Measurements from ENCODE around the gene CREB3. TPM values are rescaled to one million over a fixed set of nuclear protein-coding genes. Genes with fewer than 3 reads are reported as not detected.
A peak's percentile ranks its signal among the peaks of the same experiment; 100 is the strongest.

Gene CREB3
- total and polyA plus RNA-seq, 5 donors from 2014 or later: 14.6 to 36.4 (median 34.5) TPM

DNA sequence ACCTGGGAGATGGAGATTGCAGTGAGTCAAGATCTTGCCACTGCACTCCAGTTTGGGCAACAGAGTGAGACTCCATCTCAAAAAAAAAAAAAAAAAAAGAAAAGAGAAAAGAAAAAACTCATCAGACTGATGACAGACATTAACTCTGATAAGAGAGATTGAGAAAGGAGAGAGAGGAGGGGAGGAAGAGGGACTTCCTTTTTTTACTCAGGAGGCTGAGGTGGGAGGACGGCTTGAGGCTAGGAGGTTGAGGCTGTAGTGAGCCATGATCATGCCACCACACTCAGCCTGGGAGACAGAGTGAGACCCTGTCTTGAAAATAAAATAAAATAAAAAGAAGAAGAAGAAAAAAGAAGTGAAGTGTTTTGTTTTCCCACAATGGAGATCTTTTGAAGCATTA, 31.3 kb downstream of the CREB3 start:
- no peak overlapping the region for H3K27ac ChIP-seq (ENCODE audit: insufficient read depth, low read length, poor library complexity, severe bottlenecking)
- Mint-ChIP-seq H3K36me3 (peaks cover 7% of the 10 kb centered on the region), H3K9me3 (no peaks in the 10 kb centered on the region), H3K27me3 (no peaks in the 10 kb centered on the region), H3K4me3 (no peak overlapping the region), H3K27ac (no peak overlapping the region), H3K4me1 (peaks cover 26 to 53% (median 41%) of the 10 kb centered on the region in 4 donors)
- no peaks in the 10 kb centered on the region for H3K9me3 ChIP-seq (ENCODE audit: control insufficient read depth in 2 of 2, low read length in 2 of 2)
- DNase-seq: no peak
- H3K36me3 ChIP-seq (ENCODE audit: control insufficient read depth, insufficient read depth, low read length): peaks cover 6% of the 10 kb centered on the region
- H3K4me1 ChIP-seq (ENCODE audit: control insufficient read depth, insufficient read depth, low read length, poor library complexity, severe bottlenecking): peaks cover 6% of the 10 kb centered on the region
- ATAC-seq (ENCODE audit: low read depth in 2 of 2): no peak
- H3K27me3 ChIP-seq (ENCODE audit: control insufficient read depth, insufficient read depth, low read length): no peaks in the 10 kb centered on the region
- no peak overlapping the region for H3K4me3 ChIP-seq (ENCODE audit: low read depth, low read length)

- H3K4me1 ChIP-seq (ENCODE audit: control insufficient read depth, insufficient read depth, low read length, poor library complexity, severe bottlenecking): no peaks in the 10 kb centered on the region
- Mint-ChIP-seq H3K4me3 (no peak overlapping the region), H3K4me1 (peaks cover 14 to 28% (median 22%) of the 10 kb centered on the region in 4 donors), H3K36me3 (no peaks in the 10 kb centered on the region), H3K27ac (no peak overlapping the region), H3K27me3 (no peaks in the 10 kb centered on the region), H3K9me3 (no peaks in the 10 kb centered on the region)
- H3K4me3 ChIP-seq (ENCODE audit: low read depth, low read length): no peak overlapping the region
- H3K27ac ChIP-seq (ENCODE audit: insufficient read depth, low read length, poor library complexity, severe bottlenecking): no peak overlapping the region
- DNase-seq: no peak
- H3K9me3 ChIP-seq (ENCODE audit: control insufficient read depth in 2 of 2, low read length in 2 of 2): no peaks in the 10 kb centered on the region
- no peaks in the 10 kb centered on the region for H3K27me3 ChIP-seq (ENCODE audit: control insufficient read depth, insufficient read depth, low read length)
- no peak for ATAC-seq (ENCODE audit: low read depth in 2 of 2)
- peaks cover under 1% of the 10 kb centered on the region for H3K36me3 ChIP-seq (ENCODE audit: control insufficient read depth, insufficient read depth, low read length)
Measured at GRCh38 chr9:35766997-35767396, 34.5 kb downstream of the CREB3 start.

DNA sequence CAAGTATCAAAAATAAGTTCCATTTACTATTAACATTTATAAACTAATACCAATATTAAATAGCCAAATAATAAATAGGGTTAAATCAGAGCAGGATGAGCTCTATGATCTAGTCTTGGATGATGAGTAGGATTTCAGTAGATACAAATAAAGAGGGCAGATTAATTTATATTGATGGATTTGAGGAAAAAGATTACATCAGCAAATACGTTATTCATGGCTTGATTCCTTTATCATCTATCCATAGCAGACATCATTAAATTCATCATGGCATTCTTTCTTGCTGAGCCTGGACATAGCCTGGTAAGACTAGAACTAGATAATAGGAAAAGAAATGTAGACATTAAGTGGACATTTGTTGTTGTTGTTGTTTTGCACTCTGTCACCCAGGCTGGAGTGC, 35.0 kb downstream of the CREB3 start:
- Mint-ChIP-seq H3K4me1 (peaks cover 12 to 25% (median 18%) of the 10 kb centered on the region in 4 donors), H3K27ac (no peak overlapping the region), H3K4me3 (no peak overlapping the region), H3K36me3 (no peaks in the 10 kb centered on the region), H3K9me3 (no peaks in the 10 kb centered on the region), H3K27me3 (no peaks in the 10 kb centered on the region)
- no peaks in the 10 kb centered on the region for H3K27me3 ChIP-seq (ENCODE audit: control insufficient read depth, insufficient read depth, low read length)
- no peak overlapping the region for H3K4me3 ChIP-seq (ENCODE audit: low read depth, low read length)
- H3K36me3 ChIP-seq (ENCODE audit: control insufficient read depth, insufficient read depth, low read length): peaks cover 4% of the 10 kb centered on the region
- DNase-seq (no peak), ATAC-seq (ENCODE audit: low read depth in 2 of 2) (no peak)
- H3K9me3 ChIP-seq (ENCODE audit: control insufficient read depth in 2 of 2, low read length in 2 of 2): no peaks in the 10 kb centered on the region
- H3K4me1 ChIP-seq (ENCODE audit: control insufficient read depth, insufficient read depth, low read length, poor library complexity, severe bottlenecking): no peaks in the 10 kb centered on the region
- no peak overlapping the region for H3K27ac ChIP-seq (ENCODE audit: insufficient read depth, low read length, poor library complexity, severe bottlenecking)

- Histone ChIP-seq H3K4me3 (ENCODE audit: low read depth, low read length) (no peak overlapping the region), H3K36me3 (ENCODE audit: control insufficient read depth, insufficient read depth, low read length) (peaks cover 4% of the 10 kb centered on the region), H3K27me3 (ENCODE audit: control insufficient read depth, insufficient read depth, low read length) (no peaks in the 10 kb centered on the region), H3K4me1 (ENCODE audit: control insufficient read depth, insufficient read depth, low read length, poor library complexity, severe bottlenecking) (no peaks in the 10 kb centered on the region), H3K27ac (ENCODE audit: insufficient read depth, low read length, poor library complexity, severe bottlenecking) (no peak overlapping the region), H3K9me3 (ENCODE audit: control insufficient read depth in 2 of 2, low read length in 2 of 2) (no peaks in the 10 kb centered on the region)
- ATAC-seq (ENCODE audit: low read depth in 2 of 2) (no peak), DNase-seq (no peak)
- no peaks in the 10 kb centered on the region for H3K36me3 Mint-ChIP-seq
- H3K27ac Mint-ChIP-seq: no peak overlapping the region
- H3K9me3 Mint-ChIP-seq: no peaks in the 10 kb centered on the region
- H3K27me3 Mint-ChIP-seq: no peaks in the 10 kb centered on the region
- H3K4me3 Mint-ChIP-seq: no peak overlapping the region
- H3K4me1 Mint-ChIP-seq: peaks cover 4 to 22% (median 15%) of the 10 kb centered on the region in 4 donors
Measured at GRCh38 chr9:35769763-35770162, 37.3 kb downstream of the CREB3 start.

GRCh38 chr9:35771075-35771433, 38.6 kb downstream of the CREB3 start:
- no peaks in the 10 kb centered on the region for H3K27me3 ChIP-seq (ENCODE audit: control insufficient read depth, insufficient read depth, low read length)
- no peak overlapping the region for H3K4me3 Mint-ChIP-seq
- H3K36me3 Mint-ChIP-seq: peaks cover 3% of the 10 kb centered on the region
- no peak overlapping the region for H3K27ac Mint-ChIP-seq
- H3K27ac ChIP-seq (ENCODE audit: insufficient read depth, low read length, poor library complexity, severe bottlenecking): no peak overlapping the region
- H3K9me3 Mint-ChIP-seq: no peaks in the 10 kb centered on the region
- ATAC-seq (ENCODE audit: low read depth in 2 of 2) (no peak), DNase-seq (no peak)
- H3K27me3 Mint-ChIP-seq: no peaks in the 10 kb centered on the region
- no peaks in the 10 kb centered on the region for H3K9me3 ChIP-seq (ENCODE audit: control insufficient read depth in 2 of 2, low read length in 2 of 2)
- peaks cover 0 to 21% (median 18%) of the 10 kb centered on the region in 4 donors for H3K4me1 Mint-ChIP-seq
- H3K36me3 ChIP-seq (ENCODE audit: control insufficient read depth, insufficient read depth, low read length): peaks cover 4% of the 10 kb centered on the region
- no peak overlapping the region for H3K4me3 ChIP-seq (ENCODE audit: low read depth, low read length)
- H3K4me1 ChIP-seq (ENCODE audit: control insufficient read depth, insufficient read depth, low read length, poor library complexity, severe bottlenecking): no peaks in the 10 kb centered on the region

- no peak for ATAC-seq (ENCODE audit: low read depth in 2 of 2)
- H3K27ac Mint-ChIP-seq: no peak overlapping the region
- H3K36me3 ChIP-seq (ENCODE audit: control insufficient read depth, insufficient read depth, low read length): peaks cover 4% of the 10 kb centered on the region
Measured at GRCh38 chr9:35771534-35771933, 39.1 kb downstream of the CREB3 start.

DNA sequence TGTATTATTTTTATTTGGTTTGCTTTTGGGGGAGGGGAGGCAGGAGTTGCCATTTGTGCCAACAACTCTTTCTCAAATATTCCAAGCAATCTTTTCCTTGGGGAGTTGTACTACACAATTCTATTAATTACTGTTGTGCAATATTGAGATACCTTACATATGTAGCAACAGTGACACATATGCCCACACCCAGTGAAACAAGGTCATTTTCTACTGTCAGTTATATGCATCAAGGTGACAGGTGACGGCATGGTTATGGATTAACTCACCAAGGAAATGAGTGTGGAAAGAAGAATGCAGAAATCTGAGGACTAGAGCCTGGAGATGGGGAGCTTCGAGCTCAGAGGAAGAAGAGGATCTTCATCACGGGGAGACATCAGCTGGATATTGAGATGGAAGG, 39.5 kb downstream of the CREB3 start:
- no peaks in the 10 kb centered on the region for H3K27me3 Mint-ChIP-seq
- H3K9me3 Mint-ChIP-seq: peaks cover 0 to 2% (median 0%) of the 10 kb centered on the region in 7 donors
- H3K27ac Mint-ChIP-seq: no peak overlapping the region
- no peak overlapping the region for H3K27ac ChIP-seq (ENCODE audit: insufficient read depth, low read length, poor library complexity, severe bottlenecking)
- peaks cover 4% of the 10 kb centered on the region for H3K36me3 ChIP-seq (ENCODE audit: control insufficient read depth, insufficient read depth, low read length)
- H3K9me3 ChIP-seq (ENCODE audit: control insufficient read depth in 2 of 2, low read length in 2 of 2): no peaks in the 10 kb centered on the region
- no peak overlapping the region for H3K4me3 ChIP-seq (ENCODE audit: low read depth, low read length)
- H3K27me3 ChIP-seq (ENCODE audit: control insufficient read depth, insufficient read depth, low read length): no peaks in the 10 kb centered on the region
- DNase-seq (no peak), ATAC-seq (ENCODE audit: low read depth in 2 of 2) (no peak)
- H3K4me1 Mint-ChIP-seq: peaks cover 0 to 12% (median 11%) of the 10 kb centered on the region in 4 donors
- peaks cover 3% of the 10 kb centered on the region for H3K36me3 Mint-ChIP-seq
- H3K4me1 ChIP-seq (ENCODE audit: control insufficient read depth, insufficient read depth, low read length, poor library complexity, severe bottlenecking): no peaks in the 10 kb centered on the region
- no peak overlapping the region for H3K4me3 Mint-ChIP-seq

More at GRCh38 chr9:35771534-35771933, 39.1 kb downstream of the CREB3 start:
- no peaks in the 10 kb centered on the region for H3K9me3 ChIP-seq (ENCODE audit: control insufficient read depth in 2 of 2, low read length in 2 of 2)
- Mint-ChIP-seq H3K27me3 (no peaks in the 10 kb centered on the region), H3K4me1 (peaks cover 0 to 16% (median 13%) of the 10 kb centered on the region in 4 donors), H3K9me3 (peaks cover 0 to 2% (median 0%) of the 10 kb centered on the region in 7 donors), H3K36me3 (peaks cover 3% of the 10 kb centered on the region), H3K4me3 (no peak overlapping the region)
- H3K27ac ChIP-seq (ENCODE audit: insufficient read depth, low read length, poor library complexity, severe bottlenecking): no peak overlapping the region
- no peaks in the 10 kb centered on the region for H3K27me3 ChIP-seq (ENCODE audit: control insufficient read depth, insufficient read depth, low read length)
- no peak for DNase-seq
- H3K4me3 ChIP-seq (ENCODE audit: low read depth, low read length): no peak overlapping the region
- no peaks in the 10 kb centered on the region for H3K4me1 ChIP-seq (ENCODE audit: control insufficient read depth, insufficient read depth, low read length, poor library complexity, severe bottlenecking)

DNA sequence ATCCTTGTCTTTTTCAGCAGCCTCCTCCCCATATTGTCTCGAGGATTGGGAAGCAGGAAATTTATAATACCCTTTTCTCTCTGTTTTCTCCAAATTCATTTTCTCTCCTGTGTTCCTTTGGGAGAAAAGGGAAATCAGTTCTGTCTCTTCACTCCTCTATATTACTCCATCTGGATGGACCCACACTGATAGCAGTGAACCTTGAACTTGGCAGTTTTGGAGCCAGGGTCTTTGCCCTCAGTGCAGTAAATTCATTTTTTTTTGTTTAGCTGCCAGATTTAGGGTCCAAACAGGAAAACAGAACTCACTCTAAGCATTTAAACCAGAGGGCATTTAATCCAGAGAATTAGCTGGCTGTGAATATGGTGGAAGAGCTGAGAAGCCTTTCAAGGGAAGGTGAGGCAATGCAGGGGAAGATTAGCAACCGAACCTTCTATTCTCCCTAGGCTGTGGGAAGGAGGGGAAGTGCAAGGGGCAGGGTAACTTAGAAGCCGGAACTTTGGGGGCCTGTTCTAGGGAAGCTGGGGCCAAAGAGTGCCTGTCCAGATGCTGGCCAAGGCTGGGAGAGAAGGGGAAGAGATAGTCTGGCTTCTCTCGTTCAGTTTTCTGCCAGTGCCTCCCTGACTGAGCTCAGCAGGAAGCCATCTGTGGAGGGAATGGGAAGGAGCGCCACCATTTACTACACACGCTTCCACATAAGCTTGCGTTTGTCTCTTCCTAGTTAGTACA, 42.6 kb downstream of the CREB3 start:
- no peak overlapping the region for H3K4me3 Mint-ChIP-seq
- H3K27me3 Mint-ChIP-seq: no peaks in the 10 kb centered on the region
- H3K36me3 Mint-ChIP-seq: peaks cover 12% of the 10 kb centered on the region
- Histone ChIP-seq H3K27me3 (ENCODE audit: control insufficient read depth, insufficient read depth, low read length) (no peaks in the 10 kb centered on the region), H3K4me1 (ENCODE audit: control insufficient read depth, insufficient read depth, low read length, poor library complexity, severe bottlenecking) (no peaks in the 10 kb centered on the region), H3K27ac (ENCODE audit: insufficient read depth, low read length, poor library complexity, severe bottlenecking) (no peak overlapping the region), H3K9me3 (ENCODE audit: control insufficient read depth in 2 of 2, low read length in 2 of 2) (no peaks in the 10 kb centered on the region), H3K36me3 (ENCODE audit: control insufficient read depth, insufficient read depth, low read length) (peaks cover 4% of the 10 kb centered on the region), H3K4me3 (ENCODE audit: low read depth, low read length) (no peak overlapping the region)
- ATAC-seq (ENCODE audit: low read depth in 2 of 2) (no peak), DNase-seq (no peak)
- peak overlapping the region in 1 of 3 donors; percentile 55 for H3K27ac Mint-ChIP-seq
- H3K9me3 Mint-ChIP-seq: peaks cover 0 to 2% (median 0%) of the 10 kb centered on the region in 7 donors
- peaks cover 0 to 13% (median 6%) of the 10 kb centered on the region in 4 donors for H3K4me1 Mint-ChIP-seq

All from CD4-positive, CD25-positive, alpha-beta regulatory T cell (primary cell).